Endothelial cell of umbilical vein (primary cell): ENCODE data around the gene ST3GAL4.

Experiments used
- GATA2 ChIP-seq: IDR thresholded peaks from 2 replicates; pipeline ENCODE4 v1.7.0; 2011; ENCODE audit warnings: low read depth, mild to moderate bottlenecking, moderate library complexity, mixed read lengths, low read length; ENCODE audit not compliant: insufficient read length, insufficient read depth
- MAX ChIP-seq: IDR thresholded peaks from 2 replicates; pipeline ENCODE4 v1.6.1; 2011; ENCODE audit not compliant: insufficient read depth, insufficient read length
- MYC ChIP-seq: IDR thresholded peaks from one replicate; pipeline ENCODE4 v1.6.1; 2011; ENCODE audit warnings: mild to moderate bottlenecking, low read depth, low read length
- POLR2AphosphoS5 ChIP-seq: IDR thresholded peaks from 2 replicates; pipeline ENCODE4 v1.6.1; 2012; ENCODE audit warnings: low read depth, mild to moderate bottlenecking, control low read depth, low read length, moderate library complexity; ENCODE audit not compliant: insufficient read depth
- TF ChIP-seq, protein P1 (sequence below), 2 donors: IDR thresholded peaks; 1 replicate in 1 of 2; 2 replicates in 1 of 2; pipeline ENCODE4 v1.5.1; 2011; ENCODE audit warnings: low read length in 2 of 2, mild to moderate bottlenecking in 2 of 2, moderate library complexity in 2 of 2, control low read depth in 1 of 2, inconsistent platforms in 1 of 2, low read depth in 1 of 2; ENCODE audit not compliant: insufficient read depth in 1 of 2; ENCODE audit errors: extremely low read depth in 1 of 2

DNA sequence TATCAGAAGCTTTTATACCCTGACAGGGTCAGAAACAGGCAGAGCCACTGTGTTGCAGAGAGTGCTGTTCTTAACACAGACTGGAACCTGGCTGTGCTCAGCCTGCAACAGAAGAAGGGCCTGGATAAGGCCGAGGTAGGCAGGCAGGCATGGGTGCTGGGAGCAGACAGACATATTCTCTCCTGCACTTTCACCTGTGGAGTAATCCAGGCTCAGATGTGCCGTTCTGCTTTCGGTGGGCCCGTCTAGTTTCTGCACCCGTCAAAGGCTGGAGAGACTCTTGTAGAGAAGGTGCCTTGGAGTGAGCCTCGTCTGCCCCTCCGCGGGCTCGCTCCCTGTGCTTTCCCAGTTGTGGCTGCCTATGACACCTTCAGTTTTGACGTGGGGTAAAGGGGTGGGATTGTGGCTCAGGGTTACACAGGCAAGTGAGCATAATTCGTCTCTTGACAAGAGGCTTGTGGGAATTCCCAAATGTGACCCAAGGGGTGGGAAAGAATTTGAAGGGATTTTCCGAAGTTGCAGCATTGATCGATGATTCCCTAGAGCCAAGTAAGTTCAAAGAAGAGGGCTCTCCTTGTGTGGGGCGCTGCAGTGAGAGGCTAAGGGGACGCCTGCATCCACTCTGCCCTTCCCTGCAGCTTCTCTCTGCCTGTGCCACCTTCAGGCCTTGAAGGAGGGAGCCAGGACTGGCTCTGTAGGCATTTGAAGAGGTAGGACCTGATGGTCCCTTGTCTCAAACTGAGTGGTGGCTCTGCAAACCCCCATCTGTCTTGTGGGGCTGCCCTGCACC is 16.2 kb upstream of the ST3GAL4 start:
- TF ChIP-seq, protein P1, sequence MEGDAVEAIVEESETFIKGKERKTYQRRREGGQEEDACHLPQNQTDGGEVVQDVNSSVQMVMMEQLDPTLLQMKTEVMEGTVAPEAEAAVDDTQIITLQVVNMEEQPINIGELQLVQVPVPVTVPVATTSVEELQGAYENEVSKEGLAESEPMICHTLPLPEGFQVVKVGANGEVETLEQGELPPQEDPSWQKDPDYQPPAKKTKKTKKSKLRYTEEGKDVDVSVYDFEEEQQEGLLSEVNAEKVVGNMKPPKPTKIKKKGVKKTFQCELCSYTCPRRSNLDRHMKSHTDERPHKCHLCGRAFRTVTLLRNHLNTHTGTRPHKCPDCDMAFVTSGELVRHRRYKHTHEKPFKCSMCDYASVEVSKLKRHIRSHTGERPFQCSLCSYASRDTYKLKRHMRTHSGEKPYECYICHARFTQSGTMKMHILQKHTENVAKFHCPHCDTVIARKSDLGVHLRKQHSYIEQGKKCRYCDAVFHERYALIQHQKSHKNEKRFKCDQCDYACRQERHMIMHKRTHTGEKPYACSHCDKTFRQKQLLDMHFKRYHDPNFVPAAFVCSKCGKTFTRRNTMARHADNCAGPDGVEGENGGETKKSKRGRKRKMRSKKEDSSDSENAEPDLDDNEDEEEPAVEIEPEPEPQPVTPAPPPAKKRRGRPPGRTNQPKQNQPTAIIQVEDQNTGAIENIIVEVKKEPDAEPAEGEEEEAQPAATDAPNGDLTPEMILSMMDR (IDR thresholded peaks at IDR 0.05; ENCODE audit: extremely low read depth in 1 of 2, insufficient read depth in 1 of 2, low read depth in 1 of 2, low read length in 2 of 2), result no peak
- TF ChIP-seq POLR2AphosphoS5, result no peak
- TF ChIP-seq MYC, result no peak
- TF ChIP-seq MAX, result no peak
- no peak for TF ChIP-seq GATA2
